HG03520 (cell line): ENCODE data around the gene HMGCR.
"Not testable (repeated sequence)": the region's sequence is repeated elsewhere in the genome, so short reads cannot be mapped to it uniquely, and the experiment has no call there.

Source experiments
- ATAC-seq: cut with Tn5 transposase; IDR thresholded peaks from one replicate; pipeline ENCODE4 v1.9.1; 2021; ENCODE audit warnings: mild to moderate bottlenecking, moderate library complexity; ENCODE audit not compliant: unreplicated experiment

The HMGCR gene

DNA sequence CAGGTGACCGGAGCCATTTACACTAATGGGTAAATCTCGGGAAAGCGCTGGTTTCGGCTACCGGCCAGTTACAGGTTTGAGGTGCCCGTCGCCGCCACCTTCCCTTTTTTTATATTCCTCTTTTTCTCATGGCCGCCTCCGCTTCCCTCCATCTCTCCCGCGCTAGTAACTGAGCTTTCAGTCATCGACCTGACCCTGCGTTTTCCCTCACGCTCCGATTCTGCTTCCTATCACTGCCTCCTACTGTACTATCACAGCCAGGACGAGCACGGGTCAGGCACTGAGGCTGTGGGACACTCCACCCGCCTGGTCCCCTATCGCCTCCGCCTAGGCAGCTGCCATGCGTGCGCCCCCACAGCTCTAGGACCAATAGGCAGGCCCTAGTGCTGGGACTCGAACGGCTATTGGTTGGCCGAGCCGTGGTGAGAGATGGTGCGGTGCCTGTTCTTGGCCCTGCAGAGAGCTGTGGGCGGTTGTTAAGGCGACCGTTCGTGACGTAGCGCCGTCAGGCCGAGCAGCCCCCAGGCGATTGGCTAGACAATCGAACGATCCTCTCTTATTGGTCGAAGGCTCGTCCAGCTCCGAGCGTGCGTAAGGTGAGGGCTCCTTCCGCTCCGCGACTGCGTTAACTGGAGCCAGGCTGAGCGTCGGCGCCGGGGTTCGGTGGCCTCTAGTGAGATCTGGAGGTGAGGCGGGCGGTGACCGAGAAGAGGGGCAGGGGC, at the start of gene HMGCR:
Gene HMGCR (plus strand): TSS at position 606 of the 722 bp plus-strand sequence. CDS start 5,386 bp downstream, outside the sequence.
- ATAC-seq = peak; percentile 98

DNA sequence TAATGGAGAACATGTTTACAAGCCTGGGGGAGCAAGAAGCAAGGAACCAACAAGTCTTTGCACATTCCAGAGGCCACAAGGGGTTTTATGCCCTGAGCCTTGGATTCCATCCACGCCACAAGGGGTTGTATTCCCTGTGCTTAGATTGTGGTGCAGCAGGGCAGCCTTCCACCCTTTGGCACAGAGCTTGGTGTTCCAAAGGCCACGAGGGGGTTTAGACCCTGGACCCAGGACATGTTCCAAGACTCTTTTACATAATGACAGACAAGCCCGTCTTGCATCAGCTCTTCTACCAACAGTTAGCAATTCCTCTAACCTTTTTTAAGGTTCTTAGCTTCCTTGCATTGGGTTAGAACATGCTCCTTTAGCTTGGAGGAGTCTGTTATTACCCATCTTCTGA, 45.2 kb upstream of the HMGCR start:
- not testable (repeated sequence) for ATAC-seq

DNA sequence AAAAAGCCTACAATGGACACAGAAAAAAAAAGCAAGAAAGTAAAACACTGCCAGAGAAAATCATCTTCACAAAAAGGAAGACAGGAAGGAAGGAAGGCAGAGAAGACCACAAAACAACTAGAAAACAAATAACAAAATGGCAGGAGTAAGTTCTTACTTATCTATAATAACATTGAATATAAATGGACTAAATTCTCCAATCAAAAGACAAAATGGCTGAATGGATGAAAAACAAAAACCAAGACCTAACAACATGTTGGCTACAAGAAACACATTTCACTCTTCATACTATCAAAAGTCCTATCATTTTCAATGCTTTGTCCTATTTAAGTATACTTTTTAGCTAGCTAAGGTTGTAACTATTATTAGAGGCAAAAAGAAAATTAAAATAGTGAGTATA, 36.9 kb upstream of the HMGCR start:
- no peak for ATAC-seq

DNA sequence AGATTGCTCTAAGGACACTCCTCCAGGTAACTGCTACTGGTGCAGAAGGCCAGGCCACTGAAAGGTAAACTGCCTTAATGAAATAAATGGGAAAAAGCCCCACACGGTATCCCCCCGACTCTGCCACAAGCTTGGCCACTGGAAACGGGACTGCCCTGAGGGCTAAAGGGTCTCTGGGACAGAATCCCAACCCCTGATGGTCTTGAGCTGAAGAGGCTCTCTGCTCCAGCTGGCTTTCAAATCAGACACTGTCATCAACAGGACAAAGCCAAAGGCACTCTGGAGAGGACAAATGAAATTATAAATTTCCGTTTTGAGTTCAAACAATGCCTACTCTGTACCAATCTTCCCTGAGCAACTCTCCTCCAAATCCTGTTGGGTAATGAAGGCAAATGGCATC, 33.6 kb upstream of the HMGCR start:
- no peak for ATAC-seq

DNA sequence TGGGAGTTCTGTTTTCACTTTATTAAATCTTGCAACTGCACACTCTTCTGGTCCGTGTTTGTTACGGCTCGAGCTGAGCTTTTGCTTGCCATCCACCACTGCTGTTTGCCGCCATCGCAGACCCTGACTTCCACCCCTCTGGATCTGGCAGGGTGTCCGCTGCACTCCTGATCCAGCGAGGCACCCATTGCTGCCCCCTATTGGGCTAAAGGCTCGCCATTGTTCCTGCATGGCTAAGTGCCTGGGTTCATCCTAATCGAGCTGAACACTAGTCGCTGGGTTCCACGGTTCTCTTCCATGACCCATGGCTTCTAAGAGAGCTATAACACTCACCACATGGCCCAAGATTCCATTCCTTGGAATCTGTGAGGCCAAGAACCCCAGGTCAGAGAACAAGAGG, 32.5 kb upstream of the HMGCR start:
- ATAC-seq = not testable (repeated sequence)

DNA sequence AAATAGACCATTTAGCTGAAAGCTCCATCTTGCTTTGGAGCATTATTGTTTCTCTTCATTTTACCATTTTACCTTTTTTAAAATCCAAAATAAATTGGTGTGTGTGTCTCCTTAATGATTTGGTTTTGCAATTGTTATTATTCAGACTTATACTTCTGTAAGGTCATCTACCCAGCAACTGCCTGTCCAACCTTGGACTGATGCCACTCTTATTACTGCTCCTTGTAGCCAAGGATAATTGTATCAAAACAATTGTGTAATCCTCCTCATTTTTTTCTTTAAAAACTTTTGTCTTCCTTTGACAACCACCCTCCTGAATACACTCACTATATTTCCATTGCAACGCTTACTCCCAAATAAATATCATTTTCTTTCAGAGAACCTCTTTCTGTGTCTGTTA, 30.3 kb upstream of the HMGCR start:
- no peak for ATAC-seq

DNA sequence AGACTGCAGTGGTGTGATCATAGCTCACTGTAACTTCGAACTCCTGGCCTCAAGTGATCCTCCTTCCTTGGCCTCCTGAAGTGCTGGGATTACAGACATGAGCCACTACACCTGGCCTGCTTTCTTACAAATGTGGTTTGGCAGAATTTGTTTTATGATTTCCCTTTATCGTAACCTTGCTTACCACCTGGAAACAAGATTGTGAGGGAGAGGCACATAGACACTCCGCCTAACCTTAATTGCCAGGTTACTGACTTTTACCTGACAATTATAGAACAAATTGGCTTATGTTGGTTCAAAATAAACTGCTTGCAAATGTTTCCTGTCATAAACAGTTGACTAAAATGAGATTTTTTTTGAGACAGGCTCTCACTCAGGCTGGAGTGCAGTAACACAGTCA, 26.8 kb upstream of the HMGCR start:
- ATAC-seq = no peak

DNA sequence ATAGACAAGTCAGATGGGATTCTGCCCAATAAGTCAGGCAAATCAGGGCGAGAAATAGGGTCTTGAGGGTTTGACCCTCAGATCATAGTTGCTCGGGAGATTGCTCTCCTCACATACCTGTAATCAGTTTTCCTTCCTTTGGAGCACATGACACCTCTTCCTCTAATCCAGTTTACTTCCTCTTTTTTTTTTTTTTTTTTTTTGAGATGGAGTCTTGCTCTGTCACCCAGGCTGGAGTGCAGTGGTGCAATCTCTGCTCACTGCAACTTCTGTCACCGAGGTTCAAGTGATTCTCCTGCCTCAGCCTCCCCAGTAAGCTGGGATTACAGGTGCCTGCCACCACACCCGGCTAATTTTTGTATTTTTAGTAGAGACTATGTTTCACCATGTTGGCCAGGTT, 17.9 kb upstream of the HMGCR start:
- ATAC-seq = not testable (repeated sequence)

DNA sequence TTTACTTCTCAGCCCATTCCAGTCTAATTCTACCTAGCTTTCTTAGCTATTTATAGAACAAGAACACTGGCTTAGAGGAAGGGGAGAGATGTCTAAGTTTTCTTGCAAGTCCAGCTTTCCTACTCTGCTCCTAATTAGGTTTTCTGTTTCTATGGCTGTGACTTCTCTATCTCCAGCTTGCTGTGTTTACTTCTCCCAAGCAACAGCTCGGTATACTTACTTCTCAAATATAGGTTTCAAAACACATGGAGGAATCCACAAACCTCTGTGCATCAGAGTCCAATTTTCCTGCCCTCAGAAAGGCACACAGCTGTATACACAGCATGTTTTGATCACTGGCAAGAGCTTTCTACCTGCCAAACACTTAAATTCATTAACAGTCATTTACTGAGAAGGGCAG, 17.4 kb upstream of the HMGCR start:
- ATAC-seq = no peak

DNA sequence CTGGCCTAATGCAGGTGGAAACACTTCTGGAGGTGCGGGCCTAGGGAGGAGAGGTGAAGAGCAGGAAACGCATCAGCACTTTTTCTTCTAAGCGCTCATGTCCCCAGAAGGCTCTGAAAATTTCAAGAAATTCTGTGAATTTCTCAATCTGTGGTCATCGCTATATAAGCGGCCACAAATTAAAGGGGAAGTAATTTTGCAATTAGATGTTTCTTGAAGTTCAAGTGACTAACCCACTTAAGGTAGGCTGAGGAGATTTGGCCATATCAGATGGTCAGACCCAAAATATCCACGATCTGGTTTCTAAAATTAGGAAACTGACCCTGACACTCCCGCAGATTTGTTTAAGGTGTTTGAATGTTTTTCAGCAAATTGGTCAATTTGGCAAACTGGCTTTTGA, 16.6 kb upstream of the HMGCR start:
- ATAC-seq = no peak

DNA sequence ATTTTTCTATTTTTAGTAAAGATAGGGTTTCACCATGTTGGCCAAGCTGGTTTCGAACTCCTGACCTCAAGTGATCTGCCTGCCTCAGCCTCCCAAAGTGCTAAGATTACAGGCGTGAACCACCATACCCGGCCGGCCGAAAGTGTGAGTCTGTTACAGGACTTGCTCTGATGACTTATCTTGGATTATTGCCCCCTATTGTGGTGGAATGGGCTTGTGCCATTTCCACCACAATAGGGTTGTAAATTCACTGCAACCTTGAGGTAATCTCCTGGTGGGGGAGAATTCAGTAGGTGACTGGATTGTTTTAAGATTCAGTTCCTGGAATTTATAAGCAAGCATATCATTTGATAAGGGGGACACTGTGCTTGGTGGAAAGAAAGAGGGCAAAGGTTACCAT, 15.0 kb upstream of the HMGCR start:
- no peak for ATAC-seq

DNA sequence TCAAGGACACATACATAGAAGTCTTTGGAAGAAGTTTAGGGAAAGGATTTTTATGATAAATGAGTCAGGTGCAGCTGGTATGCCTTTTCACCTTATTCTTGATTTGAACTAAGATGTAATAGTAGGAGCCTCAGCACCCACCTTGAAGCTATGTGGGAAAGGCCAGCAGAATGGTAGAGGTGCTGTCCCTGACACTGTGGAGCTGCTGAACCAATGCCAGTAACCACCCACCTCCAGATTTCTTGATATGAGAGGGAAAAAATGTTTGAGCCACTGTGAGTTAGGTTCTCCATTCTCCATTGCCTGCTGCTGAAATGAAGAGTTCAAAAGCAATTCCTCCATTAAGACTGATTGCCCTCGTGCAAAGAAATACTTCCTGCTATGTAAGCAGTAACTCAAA, 12.2 kb upstream of the HMGCR start:
- no peak for ATAC-seq

DNA sequence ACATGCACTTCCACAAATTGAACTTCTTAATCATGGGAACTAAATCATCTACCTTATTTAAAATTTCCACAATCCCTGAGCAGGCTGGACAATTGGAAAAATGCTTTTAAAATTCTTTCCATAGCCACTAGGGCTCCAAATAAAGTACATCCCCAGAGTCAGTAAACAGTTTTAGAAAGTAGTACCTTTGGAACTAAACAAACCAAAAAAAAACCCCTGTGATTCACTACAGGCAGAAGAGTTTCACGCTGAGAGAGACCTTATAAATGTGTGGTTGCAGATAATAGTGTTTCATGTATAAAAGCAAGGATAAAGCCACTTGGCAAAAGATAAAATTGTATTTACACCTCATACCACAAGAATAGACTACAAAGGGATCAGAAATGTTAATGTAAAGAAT, 11.8 kb upstream of the HMGCR start:
- no peak for ATAC-seq

DNA sequence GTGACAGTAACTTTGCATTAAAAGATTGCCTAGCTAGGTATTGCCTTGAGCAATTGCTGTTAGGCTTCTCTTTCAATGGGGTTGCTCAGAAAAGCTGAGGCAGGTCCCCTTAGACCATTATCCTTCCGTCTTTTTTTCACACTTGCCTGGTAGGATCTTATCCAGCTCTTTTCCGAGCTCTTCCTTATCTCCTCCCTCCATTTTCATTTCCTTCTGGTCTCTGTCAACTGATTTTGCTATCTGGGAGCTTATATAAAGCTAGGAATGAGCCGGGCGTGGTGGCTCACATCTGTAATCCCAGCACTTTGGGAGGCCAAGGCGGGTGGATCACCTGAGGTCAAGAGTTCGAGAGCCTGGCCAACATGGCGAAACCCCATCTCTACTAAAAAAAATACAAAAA, 6.6 kb upstream of the HMGCR start:
- ATAC-seq = no peak

DNA sequence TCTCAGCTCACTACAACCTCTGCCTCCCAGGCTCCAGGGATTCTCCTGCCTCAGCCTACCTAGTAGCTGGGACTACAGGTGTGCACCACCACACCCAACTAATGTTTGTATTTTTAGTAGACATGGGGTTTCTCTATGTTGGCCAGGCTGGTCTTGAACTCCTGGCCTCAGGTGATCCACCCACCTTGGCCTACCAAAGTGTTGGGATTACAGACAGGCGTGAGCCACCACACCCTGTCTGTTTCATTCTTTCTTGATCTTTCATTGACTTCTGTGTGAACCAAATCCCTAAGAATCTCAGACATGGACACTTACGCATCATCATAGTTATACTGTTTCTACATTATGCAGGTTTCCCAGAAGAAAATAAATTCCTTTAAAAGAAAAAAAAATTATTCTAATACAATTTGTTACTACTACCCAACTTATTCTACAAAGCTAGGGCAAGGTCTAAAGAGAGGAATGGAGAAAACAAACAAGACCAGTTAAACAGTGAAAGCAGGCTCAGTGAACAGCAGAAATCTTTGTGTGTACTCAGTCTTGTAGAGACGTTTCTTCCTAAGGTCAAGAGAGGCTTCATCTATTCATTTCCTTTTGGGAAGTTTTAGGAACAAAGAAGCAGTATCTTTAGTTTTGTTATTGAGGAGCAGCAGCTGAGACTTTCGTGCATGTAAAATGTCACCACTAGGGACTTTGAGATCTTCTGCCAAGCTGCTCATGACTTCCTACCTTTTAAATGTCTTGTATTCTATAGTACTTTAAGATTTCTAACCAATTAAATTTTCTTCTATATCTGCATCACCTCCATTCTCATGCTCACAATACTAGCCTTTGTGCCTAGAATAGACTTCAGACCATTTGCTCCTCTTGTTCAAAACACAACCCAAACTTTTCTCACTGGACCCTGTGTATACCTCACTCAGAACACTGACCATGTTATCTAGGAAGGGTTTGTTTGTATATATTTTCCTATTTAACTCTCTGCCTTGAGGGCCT, 5.6 kb upstream of the HMGCR start:
- ATAC-seq = no peak

DNA sequence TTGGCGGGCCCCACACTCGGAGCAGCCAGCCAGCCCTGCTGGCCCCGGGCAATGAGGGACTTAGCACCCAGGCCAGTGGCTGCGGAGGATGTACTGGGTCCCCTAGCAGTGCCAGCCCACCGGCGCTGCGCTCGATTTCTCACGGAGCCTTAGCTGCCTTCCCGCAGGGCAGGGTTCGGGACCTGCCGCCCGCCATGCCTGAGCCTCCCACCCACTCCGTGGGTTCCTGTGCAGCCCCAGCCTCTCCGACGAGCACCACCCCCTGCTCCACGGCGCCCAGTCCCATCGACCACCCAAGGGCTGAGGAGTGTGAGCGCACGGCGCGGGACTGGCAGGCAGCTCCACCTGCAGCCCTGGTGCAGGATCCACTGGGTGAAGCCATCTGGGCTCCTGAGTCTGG, 3.3 kb upstream of the HMGCR start:
- not testable (repeated sequence) for ATAC-seq

DNA sequence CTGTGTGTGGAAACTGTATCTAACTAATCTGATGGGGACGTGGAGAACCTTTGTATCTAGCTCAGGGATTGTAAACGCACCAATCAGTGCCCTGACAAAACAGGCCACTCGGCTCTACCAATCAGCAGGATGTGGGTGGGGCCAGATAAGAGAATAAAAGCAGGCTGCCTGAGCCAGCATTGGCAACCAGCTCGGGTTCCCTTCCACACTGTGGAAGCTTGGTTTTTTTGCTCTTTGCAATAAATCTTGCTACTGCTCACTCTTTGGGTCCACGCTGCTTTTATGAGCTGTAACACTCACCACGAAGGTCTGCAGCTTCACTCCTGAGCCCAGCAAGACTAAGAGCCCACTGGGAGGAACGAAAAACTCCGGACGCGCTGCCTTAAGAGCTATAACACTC, 2.6 kb upstream of the HMGCR start:
- ATAC-seq = not testable (repeated sequence)

DNA sequence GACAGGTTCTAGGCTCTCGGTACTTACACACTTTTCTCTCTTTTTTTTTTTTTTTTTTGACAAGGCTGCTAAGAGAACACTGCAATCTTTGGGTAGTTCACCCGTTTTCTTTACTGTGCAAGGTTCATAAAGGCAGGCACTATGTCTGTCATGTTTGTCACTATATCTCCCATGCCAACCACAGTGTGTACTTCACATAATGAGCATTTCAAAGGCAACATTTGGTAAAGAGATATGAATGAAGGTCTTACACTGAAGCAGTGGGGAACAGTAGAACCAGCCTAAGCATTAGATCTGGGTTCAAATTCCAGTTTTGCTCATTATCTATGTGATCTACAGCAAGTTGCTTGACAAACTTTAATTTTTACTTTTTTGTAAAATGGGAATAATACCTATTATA, 1.5 kb upstream of the HMGCR start:
- no peak for ATAC-seq

DNA sequence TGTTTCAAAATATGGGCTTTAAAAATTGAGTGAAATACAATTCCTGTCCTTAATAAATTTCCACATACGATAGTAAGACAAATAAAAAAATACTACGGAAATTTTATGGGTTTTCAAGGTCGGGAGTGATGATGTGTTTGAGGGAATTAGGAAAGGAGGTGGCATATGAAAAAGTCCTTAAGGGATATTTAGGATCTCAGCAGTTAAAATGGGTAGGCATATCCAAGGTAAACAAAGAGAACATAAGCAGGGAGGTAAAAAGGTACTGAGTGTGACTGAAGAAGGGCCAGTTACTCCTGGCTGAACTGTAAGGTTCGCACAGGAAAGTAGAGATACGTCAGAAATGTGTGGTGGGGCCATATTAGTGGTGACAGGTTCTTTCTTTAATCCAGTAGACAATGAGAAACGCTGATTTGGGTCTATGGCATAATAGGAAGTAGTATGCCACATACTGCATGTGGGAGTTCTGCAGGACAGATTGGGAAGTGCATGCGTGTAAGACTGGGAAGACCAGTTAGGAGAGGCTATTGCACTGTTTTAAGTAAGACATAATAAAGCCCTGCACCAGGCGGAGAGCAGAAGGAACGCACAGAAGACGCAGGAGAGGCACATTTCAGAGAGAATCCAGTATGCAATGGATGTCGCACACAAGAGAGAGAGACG, 937 bp upstream of the HMGCR start:
- ATAC-seq = no peak

DNA sequence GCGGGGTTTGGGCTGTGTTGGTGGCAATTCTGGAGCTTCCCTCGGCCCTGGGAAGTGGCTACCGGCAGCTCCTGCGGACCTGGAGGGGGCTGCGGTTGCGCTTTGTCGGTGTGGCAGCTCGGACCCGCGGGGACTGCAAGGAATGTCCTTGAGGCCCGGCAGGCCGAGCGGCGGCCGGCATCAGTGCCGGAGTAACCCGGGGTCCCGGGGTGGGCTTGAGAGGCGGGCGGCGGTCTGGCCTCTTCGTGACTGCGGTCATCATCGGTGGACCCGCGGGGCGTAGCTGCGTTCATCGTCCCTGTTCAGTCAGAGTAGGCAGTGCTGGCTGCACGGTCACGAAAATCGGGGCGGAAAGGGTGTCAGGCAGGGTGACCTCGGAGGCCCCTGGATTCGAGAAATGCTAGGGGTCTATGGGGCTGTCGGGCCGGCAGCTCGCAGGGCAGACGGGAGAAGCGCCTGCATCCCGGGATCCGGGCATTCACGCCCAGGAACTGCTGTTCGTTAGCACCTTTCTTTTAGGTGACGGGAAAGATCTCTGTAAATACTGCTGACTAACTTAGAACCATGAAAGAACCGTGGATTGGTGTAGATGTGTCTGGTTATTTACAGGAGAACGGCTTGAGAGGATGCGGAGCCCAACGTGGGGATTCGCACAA, 474 bp downstream of the HMGCR start:
- ATAC-seq = no peak

DNA sequence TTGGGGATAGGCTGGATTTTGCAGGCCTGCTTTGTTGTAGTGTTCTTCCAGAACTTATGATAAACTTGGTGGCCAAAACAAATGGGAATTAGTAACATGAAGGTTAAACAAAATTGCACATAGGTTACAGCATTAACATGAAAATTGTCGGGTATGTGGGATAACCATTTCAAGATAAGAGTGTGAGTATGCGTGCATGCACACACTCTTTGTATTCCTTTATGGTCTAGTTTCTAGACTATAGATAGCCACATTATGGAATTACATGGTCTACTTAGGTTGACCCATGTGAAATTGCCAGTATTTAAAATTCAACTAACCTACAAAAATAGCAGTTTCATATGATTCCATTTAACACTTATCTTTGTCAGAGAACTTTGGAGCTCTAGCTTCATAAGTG, 1.4 kb downstream of the HMGCR start:
- no peak for ATAC-seq
